Mammary epithelial cell (primary cell): ENCODE results near the gene LPCAT4.

Experiments used
- EZH2 ChIP-seq: IDR thresholded peaks from 2 replicates; pipeline ENCODE4 v1.6.1; 2012; ENCODE audit warnings: low read length, inconsistent platforms, borderline replicate concordance
- TF ChIP-seq, protein P1 (sequence below), 2 donors: IDR thresholded peaks in 1 of 2; conservative IDR thresholded peaks in 1 of 2; 2 replicates each; pipeline ENCODE4 v1.5.1; 2011 to 2012; ENCODE audit warnings: inconsistent platforms in 2 of 2, low read length in 2 of 2, mild to moderate bottlenecking in 2 of 2, control low read depth in 1 of 2, low read depth in 1 of 2; ENCODE audit not compliant: insufficient read depth in 1 of 2; ENCODE audit errors: extremely low read depth in 1 of 2

DNA sequence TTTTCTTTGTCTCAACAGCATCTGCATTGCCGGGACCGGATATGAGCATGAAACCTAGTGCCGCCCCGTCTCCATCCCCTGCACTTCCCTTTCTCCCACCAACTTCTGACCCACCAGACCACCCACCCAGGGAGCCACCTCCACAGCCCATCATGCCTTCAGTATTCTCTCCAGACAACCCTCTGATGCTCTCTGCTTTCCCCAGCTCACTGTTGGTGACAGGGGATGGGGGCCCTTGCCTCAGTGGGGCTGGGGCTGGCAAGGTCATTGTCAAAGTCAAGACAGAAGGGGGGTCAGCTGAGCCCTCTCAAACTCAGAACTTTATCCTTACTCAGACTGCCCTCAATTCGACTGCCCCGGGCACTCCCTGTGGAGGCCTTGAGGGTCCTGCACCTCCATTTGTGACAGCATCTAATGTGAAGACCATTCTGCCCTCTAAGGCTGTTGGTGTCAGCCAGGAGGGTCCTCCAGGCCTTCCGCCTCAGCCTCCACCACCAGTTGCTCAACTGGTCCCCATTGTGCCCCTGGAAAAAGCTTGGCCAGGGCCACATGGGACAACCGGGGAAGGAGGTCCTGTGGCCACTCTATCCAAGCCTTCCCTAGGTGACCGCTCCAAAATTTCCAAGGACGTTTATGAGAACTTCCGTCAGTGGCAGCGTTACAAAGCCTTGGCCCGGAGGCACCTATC is 18.9 kb downstream of the LPCAT4 start:
- TF ChIP-seq, protein P1, sequence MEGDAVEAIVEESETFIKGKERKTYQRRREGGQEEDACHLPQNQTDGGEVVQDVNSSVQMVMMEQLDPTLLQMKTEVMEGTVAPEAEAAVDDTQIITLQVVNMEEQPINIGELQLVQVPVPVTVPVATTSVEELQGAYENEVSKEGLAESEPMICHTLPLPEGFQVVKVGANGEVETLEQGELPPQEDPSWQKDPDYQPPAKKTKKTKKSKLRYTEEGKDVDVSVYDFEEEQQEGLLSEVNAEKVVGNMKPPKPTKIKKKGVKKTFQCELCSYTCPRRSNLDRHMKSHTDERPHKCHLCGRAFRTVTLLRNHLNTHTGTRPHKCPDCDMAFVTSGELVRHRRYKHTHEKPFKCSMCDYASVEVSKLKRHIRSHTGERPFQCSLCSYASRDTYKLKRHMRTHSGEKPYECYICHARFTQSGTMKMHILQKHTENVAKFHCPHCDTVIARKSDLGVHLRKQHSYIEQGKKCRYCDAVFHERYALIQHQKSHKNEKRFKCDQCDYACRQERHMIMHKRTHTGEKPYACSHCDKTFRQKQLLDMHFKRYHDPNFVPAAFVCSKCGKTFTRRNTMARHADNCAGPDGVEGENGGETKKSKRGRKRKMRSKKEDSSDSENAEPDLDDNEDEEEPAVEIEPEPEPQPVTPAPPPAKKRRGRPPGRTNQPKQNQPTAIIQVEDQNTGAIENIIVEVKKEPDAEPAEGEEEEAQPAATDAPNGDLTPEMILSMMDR (conservative IDR thresholded peaks at IDR 0.05 in 1 of 2, IDR thresholded peaks at IDR 0.05 in 1 of 2; ENCODE audit: extremely low read depth in 1 of 2, insufficient read depth in 1 of 2, low read depth in 1 of 2, low read length in 2 of 2): no peak
- TF ChIP-seq EZH2: no peak
